Kidney capillary endothelial cell (primary cell): ENCODE measurements around the gene UBC.
"Not testable (repeated sequence)": the region's sequence is repeated elsewhere in the genome, so short reads cannot be mapped to it uniquely, and the experiment has no call there.

ENCODE experiments used
- DNase-seq: peaks from one replicate; pipeline ENCODE4 v3.0.0-alpha.2; 2018; ENCODE audit warnings: low spot score

Gene UBC

GRCh38 chr12:124884587-124885438 lies 29.6 kb downstream of the UBC start:
- DNase-seq = no peak

GRCh38 chr12:124883263-124884130 lies 31.0 kb downstream of the UBC start:
- no peak for DNase-seq

GRCh38 chr12:124881123-124881522 lies 33.3 kb downstream of the UBC start:
- DNase-seq = no peak

- DNase-seq = not testable (repeated sequence)
Observed at GRCh38 chr12:124880335-124880734, 34.1 kb downstream of the UBC start.

GRCh38 chr12:124878795-124879516 lies 35.5 kb downstream of the UBC start:
- no peak for DNase-seq

GRCh38 chr12:124877423-124877822 lies 37.0 kb downstream of the UBC start:
- no peak for DNase-seq

GRCh38 chr12:124876171-124876570 lies 38.3 kb downstream of the UBC start:
- no peak for DNase-seq

- no peak for DNase-seq
Observed at GRCh38 chr12:124875803-124876132, 38.7 kb downstream of the UBC start.

GRCh38 chr12:124874988-124875802 lies 39.3 kb downstream of the UBC start:
- no peak for DNase-seq

GRCh38 chr12:124874188-124874587 lies 40.3 kb downstream of the UBC start:
- DNase-seq = no peak

- no peak for DNase-seq
Observed at GRCh38 chr12:124872068-124872719, 42.3 kb downstream of the UBC start.

GRCh38 chr12:124871297-124871696 lies 43.2 kb downstream of the UBC start:
- no peak for DNase-seq

GRCh38 chr12:124870515-124870914 lies 43.9 kb downstream of the UBC start:
- DNase-seq = no peak

- DNase-seq = no peak
Observed at GRCh38 chr12:124869059-124869665, 45.3 kb downstream of the UBC start.

- no peak for DNase-seq
Observed at GRCh38 chr12:124868252-124869058, 46.0 kb downstream of the UBC start.

GRCh38 chr12:124867401-124867930 lies 47.0 kb downstream of the UBC start:
- DNase-seq = no peak

GRCh38 chr12:124866883-124867400 lies 47.5 kb downstream of the UBC start:
- DNase-seq = no peak

- DNase-seq = no peak
Observed at GRCh38 chr12:124866195-124866882, 48.1 kb downstream of the UBC start.

GRCh38 chr12:124865728-124866127 lies 48.7 kb downstream of the UBC start:
- DNase-seq = no peak
